ENCODE data around the gene B4GALT2. TPM values are rescaled to one million over a fixed set of nuclear protein-coding genes. Genes with fewer than 3 reads are reported as not detected.

B4GALT2 gene
- polyA plus RNA-seq, 1 of the 3 experiments (the other 2 are of a cell fraction), result 48.0 TPM

GRCh38 chr1:44032170-44032790, 53.3 kb downstream of the B4GALT2 start (continued):
- TF ChIP-seq CHD2 (IDR thresholded peaks at IDR 0.05; ENCODE audit: low read length, partially characterized antibody) (no peak), MAX (IDR thresholded peaks at IDR 0.05; ENCODE audit: low read depth) (no peak)

- CTCF ChIA-PET, result interaction anchor here (1.4 to 25.6 kb wide), 6 partner anchors 13 to 270 kb away, joined by 3 to 598 read pairs (median 43); partner anchors contain the start of gene CCDC24
- Histone ChIP-seq H3K9ac (no peak overlapping the region), H3K27ac (ENCODE audit: low read depth in 2 of 2, low read length in 1 of 2) (no peak overlapping the region), H3K36me3 (replicated peaks in 1 of 2; ENCODE audit: control insufficient read depth in 1 of 2, insufficient read depth in 2 of 2, low read length in 1 of 2) (no peaks in the 10 kb centered on the region), H3K9me3 (no peaks in the 10 kb centered on the region), H3K4me3 (ENCODE audit: low read depth in 2 of 2, low read length in 1 of 2) (no peak overlapping the region), H3K27me3 (ENCODE audit: insufficient read depth) (no peaks in the 10 kb centered on the region), H2AFZ (ENCODE audit: low read depth) (no peak overlapping the region), H3K79me2 (ENCODE audit: insufficient read depth) (no peaks in the 10 kb centered on the region), H3K9me2 (no peaks in the 10 kb centered on the region), H3K4me2 (no peak overlapping the region), H3F3A (replicated peaks; ENCODE audit: insufficient read depth) (peaks cover 3% of the 10 kb centered on the region), H4K20me1 (ENCODE audit: insufficient read depth) (no peaks in the 10 kb centered on the region), H3K4me1 (ENCODE audit: control insufficient read depth in 1 of 2, insufficient read depth in 2 of 2, low read depth in 1 of 2, low read length in 1 of 2) (peaks cover 17 to 47% of the 10 kb centered on the region in 2 experiments; a peak in 3 of 4 replicates)
- TF ChIP-seq TCF12 (IDR thresholded peaks at IDR 0.05) (no peak), IRF3 (IDR thresholded peaks at IDR 0.05; ENCODE audit: low read depth, low read length) (no peak), USF1 (IDR thresholded peaks at IDR 0.05; ENCODE audit: borderline replicate concordance, low read depth) (no peak)
- no peak for DNase-seq
- 92% methylated on average over 8 of the region's 8 CpGs for WGBS (ENCODE audit: low lambda C conversion rate)
- POLR2A ChIA-PET, result interaction anchor here (1.1 kb wide), 1 partner anchor 37 kb away, joined by 4 read pairs; no protein-coding TSS in a partner anchor
Observed at GRCh38 chr1:44033041-44033575, 54.1 kb downstream of the B4GALT2 start.

GRCh38 chr1:44033756-44034155, 54.7 kb downstream of the B4GALT2 start:
- H3K79me2 ChIP-seq (ENCODE audit: insufficient read depth), result no peaks in the 10 kb centered on the region
- 71% methylated on average over 2 of the region's 8 CpGs for WGBS (ENCODE audit: low lambda C conversion rate)
- no peak overlapping the region for H3K4me2 ChIP-seq
- ChIA-PET POLR2A (interaction anchor here (1.1 kb wide), 1 partner anchor 38 kb away, joined by 4 read pairs; no protein-coding TSS in a partner anchor), CTCF (interaction anchor here (1.3 to 25.6 kb wide), 7 partner anchors 12 to 270 kb away, joined by 3 to 598 read pairs (median 24); partner anchors contain the start of genes ATP6V0B and CCDC24)
- no peak overlapping the region for H2AFZ ChIP-seq (ENCODE audit: low read depth)
- H4K20me1 ChIP-seq (ENCODE audit: insufficient read depth), result no peaks in the 10 kb centered on the region
- no peaks in the 10 kb centered on the region for H3K9me3 ChIP-seq
- peak; percentile 9 for DNase-seq
- no peaks in the 10 kb centered on the region for H3K9me2 ChIP-seq
- H3K4me1 ChIP-seq (ENCODE audit: control insufficient read depth in 1 of 2, insufficient read depth in 2 of 2, low read depth in 1 of 2, low read length in 1 of 2), result peaks cover 20 to 47% of the 10 kb centered on the region in 2 experiments; a peak in 3 of 4 replicates
- H3K36me3 ChIP-seq (replicated peaks in 1 of 2; ENCODE audit: control insufficient read depth in 1 of 2, insufficient read depth in 2 of 2, low read length in 1 of 2), result no peaks in the 10 kb centered on the region
- H3F3A ChIP-seq (replicated peaks; ENCODE audit: insufficient read depth), result peaks cover 9% of the 10 kb centered on the region
- H3K27ac ChIP-seq (ENCODE audit: low read depth in 2 of 2, low read length in 1 of 2), result no peak overlapping the region
- no peak overlapping the region for H3K4me3 ChIP-seq (ENCODE audit: low read depth in 2 of 2, low read length in 1 of 2)
- H3K9ac ChIP-seq, result no peak overlapping the region
- no peaks in the 10 kb centered on the region for H3K27me3 ChIP-seq (ENCODE audit: insufficient read depth)
- TF ChIP-seq MEF2A (IDR thresholded peaks at IDR 0.05; ENCODE audit: borderline replicate concordance, low read depth) (no peak), RXRA (IDR thresholded peaks at IDR 0.05; ENCODE audit: borderline replicate concordance, low read depth) (no peak), TEAD4 (IDR thresholded peaks at IDR 0.05; ENCODE audit: borderline replicate concordance, insufficient read depth) (no peak), YY1 (IDR thresholded peaks at IDR 0.05; ENCODE audit: low read depth) (no peak), TAF1 (IDR thresholded peaks at IDR 0.05; ENCODE audit: borderline replicate concordance, low read depth, low read length) (no peak), USF1 (IDR thresholded peaks at IDR 0.05; ENCODE audit: borderline replicate concordance, low read depth) (no peak), ZBTB33 (IDR thresholded peaks at IDR 0.05; ENCODE audit: borderline replicate concordance, low read depth) (no peak), SMC3 (IDR thresholded peaks at IDR 0.05; ENCODE audit: low read depth, low read length) (no peak), GATA2 (CRISPR knock-in tag; IDR thresholded peaks at IDR 0.05) (no peak), GABPA (IDR thresholded peaks at IDR 0.05; ENCODE audit: low read depth) (no peak), CHD2 (IDR thresholded peaks at IDR 0.05; ENCODE audit: low read length, partially characterized antibody) (no peak), MXI1 (IDR thresholded peaks at IDR 0.05; ENCODE audit: low read depth, low read length) (no peak)
